Adipose tissue (tissue), 3 donors: ENCODE data around the gene SBK3. TPM values are rescaled to one million over a fixed set of nuclear protein-coding genes. Genes with fewer than 3 reads are reported as not detected.
"Not testable (repeated sequence)": the region's sequence is repeated elsewhere in the genome, so short reads cannot be mapped to it uniquely, and the experiment has no call there.

ENCODE experiments used
- H3K27ac ChIP-seq: one replicate; pipeline ENCODE4 v1.5.1; 2013; ENCODE audit warnings: low read depth, low read length
- WGBS, 3 donors: extraction: QIAGEN DNeasy Blood & Tissue Kit; methylation state at CpG; one replicate each; pipeline ENCODE4 v1.1.7; 2013; 5-methylcytosine and 5-hydroxymethylcytosine counted together
- polyA plus RNA-seq, 3 donors: library from polyadenylated mRNA; stranded (reverse); fragments of 200-250 nt; gene quantifications; one replicate each; pipeline ENCODE4 v1.2.3, GENCODE V29; 2013
- donor health status: healthy with polysubstance abuse.
- donor health status: Bipolar disorder and iron deficiency.
- donor health status: healthy.

The SBK3 gene
- polyA plus RNA-seq, 3 donors: 0.29 to 1.6 (median 1.2) TPM

GRCh38 chr19:55500368-55500952, 44.9 kb downstream of the SBK3 start:
- 94 to 95% (median 94%) methylated on average over 25 to 26 of the region's 26 CpGs for WGBS, 3 donors

GRCh38 chr19:55498246-55498840, 47.0 kb downstream of the SBK3 start:
- no peak overlapping the region for H3K27ac ChIP-seq
- 30 to 59% (median 37%) methylated on average over 2 of the region's 2 CpGs for WGBS, 3 donors

More at GRCh38 chr19:55500368-55500952, 44.9 kb downstream of the SBK3 start:
- H3K27ac ChIP-seq: no peak overlapping the region

GRCh38 chr19:55497763-55498162, 47.6 kb downstream of the SBK3 start:
- H3K27ac ChIP-seq: no peak overlapping the region
- WGBS, 3 donors: 84 to 85% (median 84%) methylated on average over 13 of the region's 13 CpGs

GRCh38 chr19:55496820-55497219, 48.5 kb downstream of the SBK3 start:
- H3K27ac ChIP-seq: not testable (repeated sequence)
- 81 to 85% (median 85%) methylated on average over 10 of the region's 10 CpGs for WGBS, 3 donors

GRCh38 chr19:55495646-55496349, 49.5 kb downstream of the SBK3 start:
- no peak overlapping the region for H3K27ac ChIP-seq
- WGBS, 3 donors: 79 to 84% (median 82%) methylated on average over 11 of the region's 11 CpGs

- H3K27ac ChIP-seq: no peak overlapping the region
- 18 to 42% (median 24%) methylated on average over 16 to 22 of the region's 22 CpGs for WGBS, 3 donors
Observed at GRCh38 chr19:55494172-55494761, 51.1 kb downstream of the SBK3 start.

GRCh38 chr19:55493645-55494171, 51.6 kb downstream of the SBK3 start:
- H3K27ac ChIP-seq: no peak overlapping the region
- 39 to 52% (median 39%) methylated on average over 22 to 36 of the region's 38 CpGs for WGBS, 3 donors

- no peak overlapping the region for H3K27ac ChIP-seq
- WGBS, 3 donors: 34 to 52% (median 38%) methylated on average over 18 of the region's 18 CpGs
Observed at GRCh38 chr19:55493052-55493644, 52.2 kb downstream of the SBK3 start.

- 28 to 44% (median 43%) methylated on average over 12 of the region's 12 CpGs for WGBS, 3 donors
- H3K27ac ChIP-seq: no peak overlapping the region
Observed at GRCh38 chr19:55492362-55492944, 52.9 kb downstream of the SBK3 start.

GRCh38 chr19:55491546-55492360, 53.6 kb downstream of the SBK3 start:
- WGBS, 3 donors: 61 to 65% (median 61%) methylated on average over 23 to 24 of the region's 24 CpGs
- H3K27ac ChIP-seq: no peak overlapping the region

Other genes with a start within 250 kb of the SBK3 start
- gene TMEM150B, start 220.2 kb downstream of the SBK3 start, polyA plus RNA-seq: 1 to 10 TPM in 2 of 3 donors, under 1 TPM in 1; 0.74 to 4.0 (median 2.4) TPM
- gene KMT5C, start 205.7 kb downstream of the SBK3 start, polyA plus RNA-seq: 1 to 10 TPM; 5.2 to 6.6 (median 6.5) TPM
- gene COX6B2, start 190.8 kb downstream of the SBK3 start, polyA plus RNA-seq: under 1 TPM in 2 of 3 donors, not detected in 1; 0.03 to 0.06 TPM
- not detected for gene GARIN5B, start 182.3 kb downstream of the SBK3 start, polyA plus RNA-seq
- 1 to 10 TPM in 1 of 3 donors, under 1 TPM in 1, not detected in 1; 0.28 to 1.7 TPM for gene IL11, start 175.1 kb downstream of the SBK3 start, polyA plus RNA-seq
- not detected for gene TMEM190, start 168.7 kb downstream of the SBK3 start, polyA plus RNA-seq
- under 1 TPM in 2 of 3 donors, not detected in 1; 0.16 to 0.90 TPM for gene TMEM238, start 161.3 kb downstream of the SBK3 start, polyA plus RNA-seq
- 1,000 to 10,000 TPM in 2 of 3 donors, 100 to 1,000 TPM in 1; 888 to 2,238 (median 2,131) TPM for gene RPL28, start 159.6 kb downstream of the SBK3 start, polyA plus RNA-seq
- gene UBE2S, start 137.8 kb downstream of the SBK3 start, polyA plus RNA-seq: 1 to 10 TPM; 2.9 to 9.3 (median 7.4) TPM
- gene SHISA7, start 102.2 kb downstream of the SBK3 start, polyA plus RNA-seq: under 1 TPM in 2 of 3 donors, not detected in 1; 0.07 to 0.11 TPM
- 100 to 1,000 TPM in 1 of 3 donors, 10 to 100 TPM in 2; 57.7 to 135 (median 79.6) TPM for gene ISOC2, start 83.9 kb downstream of the SBK3 start, polyA plus RNA-seq
- gene C19orf85, start 80.8 kb downstream of the SBK3 start, polyA plus RNA-seq: not detected
- gene ZNF628, start 68.9 kb downstream of the SBK3 start, polyA plus RNA-seq: 1 to 10 TPM; 1.9 to 5.6 (median 4.0) TPM
- 10 to 100 TPM in 1 of 3 donors, 1 to 10 TPM in 2; 4.4 to 10.2 (median 7.7) TPM for gene NAT14, start 60.4 kb downstream of the SBK3 start, polyA plus RNA-seq
- gene SSC5D, start 57.1 kb downstream of the SBK3 start, polyA plus RNA-seq: 1 to 10 TPM in 2 of 3 donors, under 1 TPM in 1; 0.28 to 9.4 (median 3.9) TPM
- under 1 TPM in 2 of 3 donors, not detected in 1; 0.12 to 0.90 TPM for gene SBK2, start 8.4 kb downstream of the SBK3 start, polyA plus RNA-seq
- 1 to 10 TPM; 3.7 to 7.8 (median 7.2) TPM for gene ZNF579, start 35.3 kb upstream of the SBK3 start, polyA plus RNA-seq
- gene FIZ1, start 54.0 kb upstream of the SBK3 start, polyA plus RNA-seq: 1 to 10 TPM; 6.8 to 9.7 (median 8.4) TPM
- 10 to 100 TPM; 27.9 to 60.9 (median 35.5) TPM for gene ZNF524, start 54.7 kb upstream of the SBK3 start, polyA plus RNA-seq
- 1 to 10 TPM; 3.8 to 6.8 (median 4.7) TPM for gene ZNF865, start 60.1 kb upstream of the SBK3 start, polyA plus RNA-seq
- 1 to 10 TPM; 2.6 to 7.0 (median 5.2) TPM for gene ZNF784, start 79.0 kb upstream of the SBK3 start, polyA plus RNA-seq
- 10 to 100 TPM; 17.9 to 41.2 (median 26.1) TPM for gene ZNF580, start 95.5 kb upstream of the SBK3 start, polyA plus RNA-seq
- 10 to 100 TPM; 14.3 to 24.5 (median 18.1) TPM for gene ZNF581, start 98.1 kb upstream of the SBK3 start, polyA plus RNA-seq
- gene CCDC106, start 102.7 kb upstream of the SBK3 start, polyA plus RNA-seq: 10 to 100 TPM in 2 of 3 donors, 1 to 10 TPM in 1; 6.3 to 23.2 (median 17.8) TPM
- gene U2AF2, start 109.5 kb upstream of the SBK3 start, polyA plus RNA-seq: 100 to 1,000 TPM in 1 of 3 donors, 10 to 100 TPM in 2; 54.3 to 122 (median 95.0) TPM
- gene EPN1, start 129.7 kb upstream of the SBK3 start, polyA plus RNA-seq: 100 to 1,000 TPM in 1 of 3 donors, 10 to 100 TPM in 2; 71.6 to 117 (median 89.0) TPM
- not detected for gene NLRP9, start 192.9 kb upstream of the SBK3 start, polyA plus RNA-seq
- gene RFPL4A, start 213.6 kb upstream of the SBK3 start, polyA plus RNA-seq: not detected
- not detected for gene RFPL4AL1, start 223.6 kb upstream of the SBK3 start, polyA plus RNA-seq